ENCODE measurements around the gene PLEKHG4B. TPM values are rescaled to one million over a fixed set of nuclear protein-coding genes. Genes with fewer than 3 reads are reported as not detected.

Gene PLEKHG4B
- total RNA-seq, 1 experiment from 2014 or later: 44.3 TPM

GRCh38 chr5:127886-128285, 35.9 kb downstream of the PLEKHG4B start:
- no peak overlapping the region for H3K56ac ChIP-seq (ENCODE audit: insufficient read length, low read depth, low read length)
- TF ChIP-seq, protein P1, sequence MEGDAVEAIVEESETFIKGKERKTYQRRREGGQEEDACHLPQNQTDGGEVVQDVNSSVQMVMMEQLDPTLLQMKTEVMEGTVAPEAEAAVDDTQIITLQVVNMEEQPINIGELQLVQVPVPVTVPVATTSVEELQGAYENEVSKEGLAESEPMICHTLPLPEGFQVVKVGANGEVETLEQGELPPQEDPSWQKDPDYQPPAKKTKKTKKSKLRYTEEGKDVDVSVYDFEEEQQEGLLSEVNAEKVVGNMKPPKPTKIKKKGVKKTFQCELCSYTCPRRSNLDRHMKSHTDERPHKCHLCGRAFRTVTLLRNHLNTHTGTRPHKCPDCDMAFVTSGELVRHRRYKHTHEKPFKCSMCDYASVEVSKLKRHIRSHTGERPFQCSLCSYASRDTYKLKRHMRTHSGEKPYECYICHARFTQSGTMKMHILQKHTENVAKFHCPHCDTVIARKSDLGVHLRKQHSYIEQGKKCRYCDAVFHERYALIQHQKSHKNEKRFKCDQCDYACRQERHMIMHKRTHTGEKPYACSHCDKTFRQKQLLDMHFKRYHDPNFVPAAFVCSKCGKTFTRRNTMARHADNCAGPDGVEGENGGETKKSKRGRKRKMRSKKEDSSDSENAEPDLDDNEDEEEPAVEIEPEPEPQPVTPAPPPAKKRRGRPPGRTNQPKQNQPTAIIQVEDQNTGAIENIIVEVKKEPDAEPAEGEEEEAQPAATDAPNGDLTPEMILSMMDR (conservative IDR thresholded peaks at IDR 0.05): no peak
- peaks cover 27 to 33% of the 10 kb centered on the region in 2 experiments for H3K9me3 Mint-ChIP-seq
- no peak overlapping the region for H3K27ac ChIP-seq (ENCODE audit: insufficient read length, low read depth, low read length)
- H3K23ac ChIP-seq (ENCODE audit: insufficient read length, low read depth, low read length): no peak overlapping the region
- H2BK20ac ChIP-seq (ENCODE audit: low read depth, low read length, poor library complexity, severe bottlenecking): no peak overlapping the region
- H3K27me3 ChIP-seq (ENCODE audit: insufficient read depth, low read length): no peaks in the 10 kb centered on the region
- peaks cover 71 to 83% (median 74%) of the 10 kb centered on the region in 3 experiments for H3K36me3 Mint-ChIP-seq (ENCODE audit: insufficient read depth in 1 of 3, low read depth in 3 of 3)
- peaks cover 2% of the 10 kb centered on the region for H3K79me1 ChIP-seq (ENCODE audit: insufficient read depth, low read depth, low read length, poor library complexity, severe bottlenecking)
- peaks cover 3% of the 10 kb centered on the region; the same call in 1 of the 2 replicates for H3K79me2 ChIP-seq (ENCODE audit: insufficient read depth, low read length)
- no peak overlapping the region for H2BK12ac ChIP-seq (ENCODE audit: insufficient read length, low read depth, low read length)
- H3K18ac ChIP-seq (ENCODE audit: insufficient read length, low read depth, low read length): no peak overlapping the region
- H3K9me3 ChIP-seq (ENCODE audit: control insufficient read depth, low read depth, low read length): peaks cover 5% of the 10 kb centered on the region
- H2BK15ac ChIP-seq (ENCODE audit: low read depth, low read length): no peak overlapping the region
- H3K4ac ChIP-seq (ENCODE audit: low read depth, low read length): no peak overlapping the region
- H2BK120ac ChIP-seq (ENCODE audit: low read depth, low read length, poor library complexity, severe bottlenecking): no peak overlapping the region
- peak overlapping the region in 2 of 3 experiments; percentile 21 to 57; a peak in 1 of 7 replicates for H3K27ac Mint-ChIP-seq
- no peaks in the 10 kb centered on the region for H4K20me1 ChIP-seq (ENCODE audit: control insufficient read depth, insufficient read depth, insufficient read length)
- no peak overlapping the region for H3K9ac ChIP-seq (ENCODE audit: extremely low read depth, insufficient read length, low read length)
- DNase-seq: no peak
- H3K4me2 ChIP-seq (ENCODE audit: insufficient read depth, insufficient read length, low read length): no peak overlapping the region
- no peak overlapping the region for H2AK5ac ChIP-seq (ENCODE audit: insufficient read length, low read length)
- no peak overlapping the region for H3T11ph ChIP-seq (ENCODE audit: low read length)
- no peak overlapping the region for H4K8ac ChIP-seq (replicated peaks; ENCODE audit: insufficient read length, low read depth, low read length)
- no CpG with 5 or more reads among the region's 2 CpGs for WGBS (ENCODE audit: extremely low coverage, insufficient read length, low lambda C conversion rate)
- no peak overlapping the region for H2BK5ac ChIP-seq (ENCODE audit: insufficient read length, low read length)
- no peak overlapping the region for H4K91ac ChIP-seq (ENCODE audit: insufficient read length, low read depth, low read length)
- no peaks in the 10 kb centered on the region for H3K23me2 ChIP-seq (ENCODE audit: insufficient read length, low read depth, low read length, poor library complexity, severe bottlenecking)
- H2AFZ ChIP-seq (ENCODE audit: low read length): no peak overlapping the region
- H3K14ac ChIP-seq (ENCODE audit: insufficient read depth, low read length): no peak overlapping the region
- no peak overlapping the region for H3K4me3 Mint-ChIP-seq
- H3K4me1 ChIP-seq (ENCODE audit: insufficient read depth, low read length): peaks cover 25% of the 10 kb centered on the region
- H3K4me1 Mint-ChIP-seq: peaks cover 60 to 71% of the 10 kb centered on the region in 2 experiments
- H4K5ac ChIP-seq (ENCODE audit: insufficient read length, low read depth, low read length): no peak overlapping the region
- no peaks in the 10 kb centered on the region for H3K27me3 Mint-ChIP-seq (ENCODE audit: low read depth)

Data from H9 (cell line).